Spleen (tissue), 11 donors: ENCODE data around the gene HS6ST2. TPM values are rescaled to one million over a fixed set of nuclear protein-coding genes. Genes with fewer than 3 reads are reported as not detected.

Source experiments
- DNase-seq: peaks from one replicate; pipeline ENCODE4 v3.0.0-alpha.2; 2020
- H3K27ac ChIP-seq, 8 donors: fragments of 200-600 bp; sonication (generic) in 7 of 8; 1 replicate in 4 of 8; 2 replicates in 4 of 8; pipeline versions ENCODE4 v1.5.0 to v1.8.0; 2016 to 2021; ENCODE audit warnings: inconsistent platforms in 4 of 8, mild to moderate bottlenecking in 4 of 8, moderate library complexity in 1 of 8
- H3K27me3 ChIP-seq, 7 donors: fragments of 200-600 bp; sonication (generic) in 6 of 7; replicated peaks in 1 of 7; 1 replicate in 4 of 7; 2 replicates in 3 of 7; pipeline versions ENCODE4 v1.5.0 to v1.8.0; 2016 to 2021; ENCODE audit warnings: inconsistent platforms in 3 of 7, mild to moderate bottlenecking in 1 of 7
- H3K36me3 ChIP-seq, 6 donors: fragments of 200-600 bp; sonication (generic) in 5 of 6; 1 replicate in 4 of 6; 2 replicates in 2 of 6; pipeline versions ENCODE4 v1.5.0 to v1.8.0; 2016 to 2021; ENCODE audit warnings: inconsistent platforms in 2 of 6
- H3K4me1 ChIP-seq, 6 donors: fragments of 200-600 bp; sonication (generic) in 5 of 6; 1 replicate in 3 of 6; 2 replicates in 3 of 6; pipeline versions ENCODE4 v1.5.0 to v1.8.0; 2016 to 2021; ENCODE audit warnings: inconsistent platforms in 3 of 6
- H3K4me3 ChIP-seq, 8 donors: fragments of 200-600 bp; sonication (generic) in 7 of 8; 1 replicate in 4 of 8; 2 replicates in 4 of 8; pipeline versions ENCODE4 v1.5.0 to v1.8.0; 2016 to 2021; ENCODE audit warnings: inconsistent platforms in 4 of 8, mild to moderate bottlenecking in 4 of 8, moderate library complexity in 2 of 8
- H3K9me3 ChIP-seq, 8 donors: fragments of 200-600 bp; sonication (generic) in 7 of 8; 1 replicate in 4 of 8; 2 replicates in 4 of 8; pipeline versions ENCODE4 v1.5.0 to v1.8.0; 2016 to 2021; ENCODE audit warnings: inconsistent platforms in 4 of 8
- POLR2A ChIP-seq, 3 donors: fragments of 450-650 bp; IDR thresholded peaks; one replicate each; pipeline ENCODE4 v1.5.1; 2017; ENCODE audit warnings: antibody characterized with exemption in 3 of 3, mild to moderate bottlenecking in 1 of 3
- POLR2AphosphoS5 ChIP-seq, 3 donors: sonication (generic); formaldehyde crosslinking; IDR thresholded peaks; one replicate each; pipeline ENCODE4 v1.5.1; 2017; ENCODE audit warnings: antibody characterized with exemption in 3 of 3
- WGBS, 5 donors: extraction: QIAGEN DNeasy Blood & Tissue Kit in 3 of 5; methylation state at CpG; one replicate each; pipeline versions ENCODE4 v1.1.5 to v1.1.7; 2013 to 2018; 5-methylcytosine and 5-hydroxymethylcytosine counted together
- intact Hi-C: fragments of 100-400 bp; cut with DNase I; formaldehyde crosslinking; loops from one replicate; pipeline ENCODE4 v1.15.0; 2023; ENCODE audit warnings: low total_unique reads
- polyA plus RNA-seq, 3 donors: library from polyadenylated mRNA; stranded (reverse); fragments of 200-250 nt; gene quantifications; one replicate each; pipeline ENCODE4 v1.2.1, GENCODE V29; 2013
- total RNA-seq, 7 donors: library from RNA; depleted of rRNA in 3 of 7; stranded (reverse); fragments of >200 nt in 3 of 7; fragmentation: NEBNext Ultra II Directional in 4 of 7; extraction: Animal tissue kit (Norgen Biotek cat#: 25700) in 4 of 7; gene quantifications; one replicate each; pipeline versions ENCODE4 v1.1.0 to v1.2.1, GENCODE V29; 2016 to 2021
- TF ChIP-seq, protein P1 (sequence below), 11 experiments: fragments of 200-600 bp in 7 of 11; fragments of 450-650 bp in 4 of 11; sonication (generic) in 4 of 11; IDR thresholded peaks in 8 of 11; conservative IDR thresholded peaks in 3 of 11; 1 replicate in 7 of 11; 2 replicates in 4 of 11; pipeline versions ENCODE4 v1.4.0 to v1.8.0; 2016 to 2021; ENCODE audit warnings: antibody characterized with exemption in 11 of 11, inconsistent platforms in 4 of 11, mild to moderate bottlenecking in 1 of 11
- donor health status: healthy with polysubstance abuse.
- donor health status: DM: no; HTN: no; CAD: no; lungs with moderate emphysema.
- donor health status: DM: no; HTN: no; CAD: no.
- donor health status: Bipolar disorder and iron deficiency.
- donor health status: healthy.
- donor health status: DM: no; HTN: no; CAD: no.
- donor health status: DM: yes; HTN: yes; CAD: no.

HS6ST2 gene
- total and polyA plus RNA-seq, 10 donors, result 0.02 to 0.20 (median 0.09) TPM; not detected in 7

- 30 to 78% (median 74%) methylated on average over 2 of the region's 2 CpGs for WGBS, 5 donors
- Histone ChIP-seq H3K4me1 (no peaks in the 10 kb centered on the region), H3K27me3 (peaks cover 0 to 15% (median 0%) of the 10 kb centered on the region in 7 donors), H3K9me3 (no peaks in the 10 kb centered on the region), H3K27ac (no peak overlapping the region), H3K4me3 (no peak overlapping the region), H3K36me3 (no peaks in the 10 kb centered on the region)
- TF ChIP-seq POLR2AphosphoS5 (IDR thresholded peaks at IDR 0.05) (no peak), POLR2A (IDR thresholded peaks at IDR 0.05) (no peak)
- TF ChIP-seq, protein P1, sequence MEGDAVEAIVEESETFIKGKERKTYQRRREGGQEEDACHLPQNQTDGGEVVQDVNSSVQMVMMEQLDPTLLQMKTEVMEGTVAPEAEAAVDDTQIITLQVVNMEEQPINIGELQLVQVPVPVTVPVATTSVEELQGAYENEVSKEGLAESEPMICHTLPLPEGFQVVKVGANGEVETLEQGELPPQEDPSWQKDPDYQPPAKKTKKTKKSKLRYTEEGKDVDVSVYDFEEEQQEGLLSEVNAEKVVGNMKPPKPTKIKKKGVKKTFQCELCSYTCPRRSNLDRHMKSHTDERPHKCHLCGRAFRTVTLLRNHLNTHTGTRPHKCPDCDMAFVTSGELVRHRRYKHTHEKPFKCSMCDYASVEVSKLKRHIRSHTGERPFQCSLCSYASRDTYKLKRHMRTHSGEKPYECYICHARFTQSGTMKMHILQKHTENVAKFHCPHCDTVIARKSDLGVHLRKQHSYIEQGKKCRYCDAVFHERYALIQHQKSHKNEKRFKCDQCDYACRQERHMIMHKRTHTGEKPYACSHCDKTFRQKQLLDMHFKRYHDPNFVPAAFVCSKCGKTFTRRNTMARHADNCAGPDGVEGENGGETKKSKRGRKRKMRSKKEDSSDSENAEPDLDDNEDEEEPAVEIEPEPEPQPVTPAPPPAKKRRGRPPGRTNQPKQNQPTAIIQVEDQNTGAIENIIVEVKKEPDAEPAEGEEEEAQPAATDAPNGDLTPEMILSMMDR (IDR thresholded peaks at IDR 0.05 in 8 of 11, conservative IDR thresholded peaks at IDR 0.05 in 3 of 11), result no peak
- no peak for DNase-seq
- intact Hi-C loops, result no loop called here
Measured at GRCh38 chrX:132662844-132663243, 295.6 kb downstream of the HS6ST2 start.

DNA sequence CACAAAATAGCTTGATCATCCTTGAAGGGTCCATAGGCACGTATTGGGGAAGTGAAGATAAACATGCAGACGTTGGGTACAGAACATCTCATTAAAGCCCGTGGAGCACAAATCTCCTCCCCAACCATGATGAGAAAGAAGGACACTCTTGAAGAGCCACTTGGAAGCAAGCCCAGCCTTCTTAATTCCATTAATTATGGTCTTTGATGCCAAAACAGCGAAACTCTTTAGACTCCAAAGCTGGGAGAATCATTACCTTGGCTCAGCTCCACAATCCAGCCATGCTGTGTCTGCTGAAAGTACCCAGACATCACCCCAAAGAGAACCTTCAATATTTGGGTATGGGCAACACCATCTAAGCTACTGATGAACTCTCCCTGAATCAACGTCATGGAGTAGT is 300.6 kb downstream of the HS6ST2 start:
- H3K4me3 ChIP-seq, result no peak overlapping the region
- H3K4me1 ChIP-seq, result no peaks in the 10 kb centered on the region
- H3K9me3 ChIP-seq, result no peaks in the 10 kb centered on the region
- TF ChIP-seq, protein P1 (IDR thresholded peaks at IDR 0.05 in 8 of 11, conservative IDR thresholded peaks at IDR 0.05 in 3 of 11), result no peak
- no peak for TF ChIP-seq POLR2A (IDR thresholded peaks at IDR 0.05)
- TF ChIP-seq POLR2AphosphoS5 (IDR thresholded peaks at IDR 0.05), result no peak
- peaks cover 0 to 20% (median 0%) of the 10 kb centered on the region in 7 donors for H3K27me3 ChIP-seq
- H3K36me3 ChIP-seq, result no peaks in the 10 kb centered on the region
- intact Hi-C loops, result no loop called here
- DNase-seq, result no peak
- H3K27ac ChIP-seq, result no peak overlapping the region
- 58 to 85% (median 72%) methylated on average over 5 of the region's 5 CpGs for WGBS, 5 donors

- Histone ChIP-seq H3K9me3 (no peaks in the 10 kb centered on the region), H3K27ac (no peak overlapping the region), H3K4me1 (no peaks in the 10 kb centered on the region), H3K36me3 (no peaks in the 10 kb centered on the region), H3K27me3 (peaks cover 0 to 28% (median 0%) of the 10 kb centered on the region in 7 donors), H3K4me3 (no peak overlapping the region)
- DNase-seq, result no peak
- intact Hi-C loops, result no loop called here
- TF ChIP-seq POLR2A (IDR thresholded peaks at IDR 0.05) (no peak), POLR2AphosphoS5 (IDR thresholded peaks at IDR 0.05) (no peak)
- TF ChIP-seq, protein P1 (IDR thresholded peaks at IDR 0.05 in 8 of 11, conservative IDR thresholded peaks at IDR 0.05 in 3 of 11), result no peak
- 62 to 82% (median 73%) methylated on average over 4 of the region's 4 CpGs for WGBS, 5 donors
Measured at GRCh38 chrX:132652871-132653270, 305.6 kb downstream of the HS6ST2 start.

DNA sequence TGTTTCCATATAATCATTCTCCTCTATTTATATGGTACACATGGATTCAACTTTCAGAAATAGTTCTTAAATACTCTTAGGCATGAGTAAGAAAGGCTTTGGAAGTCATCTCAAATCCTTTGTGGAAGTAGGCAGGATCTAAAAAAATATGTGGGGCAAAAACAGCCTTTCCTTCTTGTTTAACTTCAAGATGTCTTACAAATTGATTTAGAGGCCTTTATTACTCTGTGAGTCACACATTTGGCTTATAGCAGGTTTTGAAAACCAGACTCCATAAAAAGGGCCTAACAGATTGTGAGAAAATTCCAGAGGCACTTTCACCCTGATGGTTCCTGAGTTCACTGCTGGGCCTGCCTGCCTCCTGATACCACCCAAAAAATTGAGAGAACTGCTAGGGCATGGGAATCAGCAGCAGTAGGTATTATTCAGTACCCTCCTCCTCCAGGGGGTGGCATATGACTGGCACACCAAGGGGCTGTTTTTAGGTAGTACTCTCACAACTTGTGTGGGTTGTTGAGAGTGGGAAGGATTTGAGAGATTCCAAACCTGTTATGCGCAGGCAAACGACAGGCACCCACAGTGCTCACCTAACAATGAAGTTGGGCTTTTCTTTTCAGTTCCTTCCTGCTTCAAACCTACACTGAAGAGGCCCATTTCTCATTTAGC is 306.9 kb downstream of the HS6ST2 start:
- DNase-seq, result no peak
- no peaks in the 10 kb centered on the region for H3K4me1 ChIP-seq
- H3K36me3 ChIP-seq, result no peaks in the 10 kb centered on the region
- no peak overlapping the region for H3K4me3 ChIP-seq
- 64 to 88% (median 81%) methylated on average over 2 of the region's 2 CpGs; no CpG with 5 or more reads in 1 of the 5 donors for WGBS, 5 donors
- H3K9me3 ChIP-seq, result no peaks in the 10 kb centered on the region
- H3K27me3 ChIP-seq, result peaks cover 0 to 19% (median 5%) of the 10 kb centered on the region in 7 donors
- TF ChIP-seq POLR2A (IDR thresholded peaks at IDR 0.05) (no peak), POLR2AphosphoS5 (IDR thresholded peaks at IDR 0.05) (no peak)
- TF ChIP-seq, protein P1 (IDR thresholded peaks at IDR 0.05 in 8 of 11, conservative IDR thresholded peaks at IDR 0.05 in 3 of 11), result no peak
- intact Hi-C loops, result no loop called here
- H3K27ac ChIP-seq, result no peak overlapping the region
